HG03442 (cell line): ENCODE measurements around the gene SLC12A9.
"Not testable (repeated sequence)": the region's sequence is repeated elsewhere in the genome, so short reads cannot be mapped to it uniquely, and the experiment has no call there.

Experiments
- ATAC-seq: cut with Tn5 transposase; IDR thresholded peaks from one replicate; pipeline ENCODE4 v1.9.1; 2021; ENCODE audit warnings: mild to moderate bottlenecking, moderate library complexity; ENCODE audit not compliant: unreplicated experiment

The SLC12A9 gene, protein sequence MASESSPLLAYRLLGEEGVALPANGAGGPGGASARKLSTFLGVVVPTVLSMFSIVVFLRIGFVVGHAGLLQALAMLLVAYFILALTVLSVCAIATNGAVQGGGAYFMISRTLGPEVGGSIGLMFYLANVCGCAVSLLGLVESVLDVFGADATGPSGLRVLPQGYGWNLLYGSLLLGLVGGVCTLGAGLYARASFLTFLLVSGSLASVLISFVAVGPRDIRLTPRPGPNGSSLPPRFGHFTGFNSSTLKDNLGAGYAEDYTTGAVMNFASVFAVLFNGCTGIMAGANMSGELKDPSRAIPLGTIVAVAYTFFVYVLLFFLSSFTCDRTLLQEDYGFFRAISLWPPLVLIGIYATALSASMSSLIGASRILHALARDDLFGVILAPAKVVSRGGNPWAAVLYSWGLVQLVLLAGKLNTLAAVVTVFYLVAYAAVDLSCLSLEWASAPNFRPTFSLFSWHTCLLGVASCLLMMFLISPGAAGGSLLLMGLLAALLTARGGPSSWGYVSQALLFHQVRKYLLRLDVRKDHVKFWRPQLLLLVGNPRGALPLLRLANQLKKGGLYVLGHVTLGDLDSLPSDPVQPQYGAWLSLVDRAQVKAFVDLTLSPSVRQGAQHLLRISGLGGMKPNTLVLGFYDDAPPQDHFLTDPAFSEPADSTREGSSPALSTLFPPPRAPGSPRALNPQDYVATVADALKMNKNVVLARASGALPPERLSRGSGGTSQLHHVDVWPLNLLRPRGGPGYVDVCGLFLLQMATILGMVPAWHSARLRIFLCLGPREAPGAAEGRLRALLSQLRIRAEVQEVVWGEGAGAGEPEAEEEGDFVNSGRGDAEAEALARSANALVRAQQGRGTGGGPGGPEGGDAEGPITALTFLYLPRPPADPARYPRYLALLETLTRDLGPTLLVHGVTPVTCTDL

DNA sequence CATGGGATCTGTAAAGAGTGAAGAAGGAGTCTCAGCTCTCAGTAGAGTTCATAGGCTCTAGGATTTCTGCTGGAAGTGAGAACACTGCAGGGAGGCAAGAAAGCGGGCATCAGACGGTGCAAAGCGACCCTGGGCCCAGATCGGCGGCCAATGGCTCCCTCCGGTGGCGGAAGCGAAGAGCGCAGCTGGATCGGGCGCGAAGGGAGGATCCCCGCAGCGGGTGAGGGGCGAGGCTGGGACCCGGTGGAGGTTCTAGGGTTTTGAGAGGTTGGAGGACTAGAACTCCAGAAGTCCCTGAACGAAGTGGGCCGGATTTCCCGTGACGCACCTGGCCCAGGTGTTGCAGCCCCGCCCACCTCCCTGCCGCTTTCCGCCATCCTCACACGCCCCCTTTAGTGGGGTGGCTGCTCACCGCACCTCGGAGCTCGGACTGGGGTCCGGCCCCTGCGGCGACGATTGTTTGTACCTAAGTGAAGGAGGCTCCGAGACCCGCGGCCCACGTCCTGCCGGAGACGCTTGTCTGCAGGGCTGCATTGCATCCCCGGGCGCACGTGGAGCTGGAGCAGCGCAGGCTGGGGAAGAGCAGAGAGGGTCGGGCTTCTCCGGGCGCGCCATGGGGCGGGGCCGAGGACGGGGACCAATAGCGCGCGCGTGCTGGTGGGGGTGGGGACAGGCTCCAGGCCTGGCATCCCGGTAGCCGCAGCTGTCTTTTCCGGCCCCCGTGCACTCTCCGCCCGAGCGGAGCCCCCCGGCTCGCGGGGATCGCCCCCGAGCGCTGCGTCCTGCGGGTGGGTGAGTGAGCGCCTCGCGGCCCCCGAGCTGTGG is at the start of gene SLC12A9:
SLC12A9 (plus strand) TSS at position 666 of the 825 bp plus-strand sequence. CDS start 1,485 bp downstream, outside the sequence.
- peak; percentile 78 for ATAC-seq

DNA sequence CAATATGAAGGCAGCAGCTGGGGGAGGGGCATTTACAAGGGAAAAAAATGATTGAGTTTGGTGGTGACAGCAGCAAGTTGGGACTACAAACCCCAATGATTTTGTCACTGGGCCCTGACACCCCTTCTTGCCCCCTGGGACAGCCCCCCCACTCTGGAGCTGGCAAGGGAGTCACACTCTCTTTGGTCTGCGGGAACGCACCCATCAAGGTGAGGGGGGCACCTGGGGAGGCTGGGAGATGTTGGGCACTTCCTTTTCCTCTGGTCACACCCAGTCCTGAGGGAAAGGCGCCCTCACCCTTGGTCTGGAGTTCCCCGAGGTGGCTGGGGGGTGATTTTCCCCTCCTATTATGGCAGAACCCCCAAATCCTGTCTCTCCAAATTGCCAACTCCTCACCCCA is 49.6 kb upstream of the SLC12A9 start:
- peak; percentile 2 for ATAC-seq

DNA sequence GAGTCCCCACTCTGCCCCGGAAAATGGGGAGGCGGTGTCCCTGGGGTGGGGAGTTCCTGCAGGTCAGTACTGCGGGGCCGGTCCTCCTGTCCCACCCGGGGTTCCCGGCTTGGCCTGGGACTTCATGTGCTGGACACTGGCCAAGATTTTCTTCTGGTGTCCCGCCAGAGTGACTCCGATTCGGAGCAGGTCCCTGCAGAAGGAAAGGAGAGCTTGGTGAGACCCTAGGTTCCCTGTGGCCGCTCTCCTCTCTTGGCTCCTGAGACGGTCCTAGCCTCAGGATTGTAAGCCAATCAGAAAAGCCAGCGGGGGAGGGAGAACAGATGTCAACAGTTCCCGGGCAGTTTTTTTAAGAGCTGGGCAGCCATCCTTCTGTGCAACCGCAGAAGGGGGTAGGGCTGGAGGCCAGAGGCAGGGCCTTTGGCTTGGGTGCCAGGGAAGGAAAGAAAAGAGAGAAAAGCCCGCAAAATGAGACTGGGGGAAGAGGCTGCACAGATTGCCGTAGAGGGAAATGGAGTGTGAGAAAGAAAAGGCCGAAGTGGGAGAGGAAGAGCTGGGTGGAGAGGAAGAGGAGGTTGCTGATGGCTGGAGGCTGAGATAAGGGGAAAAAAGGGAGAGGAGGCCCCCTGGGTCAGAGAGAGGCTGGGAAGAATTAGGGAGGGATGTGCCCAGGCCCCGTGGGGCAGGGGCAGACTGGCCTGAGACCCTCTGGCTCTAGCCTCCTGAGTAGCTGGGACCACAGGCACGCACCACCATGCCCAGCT is 48.9 kb upstream of the SLC12A9 start:
- peak; percentile 94 for ATAC-seq

DNA sequence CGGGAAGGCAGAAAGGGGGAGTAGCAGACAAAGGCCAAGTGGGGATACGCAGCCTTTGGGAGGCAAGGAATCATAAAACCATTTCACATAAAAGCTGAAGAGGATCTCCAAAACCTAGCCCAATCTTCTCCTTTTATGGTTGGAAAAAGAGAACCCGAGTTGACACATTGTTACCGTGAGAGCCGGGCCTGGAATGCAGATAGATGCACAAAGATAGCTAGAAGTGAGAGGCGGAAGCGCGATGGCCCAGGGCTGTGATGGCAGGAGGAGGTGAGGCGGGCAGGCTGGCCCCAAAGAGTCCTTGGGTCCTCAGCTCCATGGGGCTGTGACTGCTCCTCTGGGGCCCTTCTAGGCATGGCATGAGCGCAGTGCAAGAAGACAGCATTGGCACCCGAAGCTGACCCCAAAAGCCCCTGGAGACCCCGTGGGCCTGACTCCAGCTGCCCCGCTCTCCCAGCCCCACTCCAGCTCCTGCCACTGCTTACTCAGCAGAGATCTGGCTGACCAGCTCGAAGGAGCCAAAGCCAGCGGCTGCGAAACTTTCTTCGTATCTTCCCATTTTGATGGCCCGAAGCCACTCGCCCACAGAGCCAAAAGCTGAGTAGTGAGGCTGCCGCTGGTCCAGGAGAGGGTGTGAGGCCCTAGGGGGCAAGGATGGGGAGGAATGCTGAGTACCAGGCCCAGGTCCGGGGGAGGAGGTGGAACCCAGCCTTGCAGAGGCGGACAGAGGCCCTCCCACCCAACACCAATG is 47.7 kb upstream of the SLC12A9 start:
- no peak for ATAC-seq

DNA sequence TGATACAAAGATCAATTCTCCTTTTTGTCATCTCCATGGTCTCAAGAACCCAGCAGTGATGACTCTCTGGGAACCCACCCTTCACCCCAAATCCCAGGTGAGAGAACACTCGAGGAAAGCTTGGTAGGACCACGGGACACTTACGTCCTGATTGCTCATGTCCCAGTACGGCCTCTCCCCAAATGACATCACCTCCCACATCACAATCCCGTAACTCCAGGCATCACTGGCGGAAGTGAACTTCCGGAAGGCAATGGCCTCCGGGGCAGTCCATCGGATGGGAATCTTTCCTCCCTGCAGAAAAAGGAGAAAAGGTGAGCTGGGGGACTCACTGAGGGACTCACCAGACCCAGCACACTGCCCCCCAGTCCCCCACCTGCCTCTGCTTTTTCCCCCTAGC is 46.2 kb upstream of the SLC12A9 start:
- ATAC-seq, result no peak

DNA sequence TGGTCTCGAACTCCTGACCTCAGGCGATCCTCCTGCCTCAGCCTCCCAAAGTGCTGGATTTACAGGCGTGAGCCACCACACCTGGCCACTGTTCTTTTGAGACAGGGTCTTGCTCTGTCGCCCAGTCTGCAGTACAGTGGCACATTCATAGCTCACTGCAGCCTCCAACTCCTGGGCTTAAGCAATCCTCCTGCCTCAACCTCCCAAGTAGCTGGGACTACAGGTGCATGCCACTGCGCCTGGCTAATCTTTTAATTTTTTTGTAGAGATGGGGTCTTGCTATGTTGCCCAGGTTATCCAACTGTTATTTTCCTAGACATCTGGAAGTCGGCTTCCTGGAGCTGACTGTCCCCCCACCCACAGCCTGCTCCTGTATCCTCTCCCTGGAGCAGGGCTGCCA is 45.6 kb upstream of the SLC12A9 start:
- ATAC-seq, result not testable (repeated sequence)

DNA sequence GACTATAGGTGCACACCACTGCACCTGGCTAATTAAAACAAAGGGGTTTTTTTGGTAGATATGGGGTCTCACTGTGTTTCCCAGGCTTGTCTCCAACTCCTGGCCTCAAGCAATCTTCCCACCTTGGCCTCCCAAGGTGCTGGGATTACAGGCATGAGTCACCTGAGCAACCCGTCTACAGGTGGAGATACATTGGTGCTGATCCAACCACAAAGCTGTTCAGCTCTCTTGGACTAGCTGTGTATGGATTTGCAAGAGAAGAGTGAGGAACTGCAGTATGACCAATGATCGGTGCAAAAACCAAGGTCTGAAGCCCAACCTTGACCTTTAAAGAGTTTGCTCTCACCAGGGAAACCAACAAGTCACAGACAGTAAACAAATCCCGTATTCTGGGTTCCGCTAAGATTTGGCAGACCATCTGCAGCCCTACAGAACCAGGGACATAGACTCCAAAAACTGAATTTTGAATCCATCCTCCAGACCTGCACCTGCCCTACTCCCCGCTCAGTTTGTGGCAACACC is 44.1 kb upstream of the SLC12A9 start:
- ATAC-seq, result no peak

DNA sequence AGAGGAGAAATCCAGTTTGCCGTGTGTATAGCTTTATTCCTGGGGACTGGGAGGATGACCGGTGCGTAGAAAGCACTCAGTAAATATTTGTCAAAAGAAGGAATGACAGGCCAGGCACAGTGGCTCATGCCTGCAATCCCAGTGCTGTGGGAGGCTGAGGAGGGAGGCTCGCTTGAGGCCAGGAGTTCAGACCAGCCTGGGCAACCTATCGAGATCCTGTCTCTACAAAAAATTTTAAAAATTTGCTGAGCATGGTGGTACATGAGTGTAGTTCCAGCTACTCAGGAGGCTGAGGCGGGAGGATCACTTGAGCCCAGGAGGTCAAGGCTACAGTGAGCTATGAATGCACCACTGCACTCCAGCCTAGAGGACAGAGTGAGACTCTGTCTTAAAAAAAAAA is 41.0 kb upstream of the SLC12A9 start:
- ATAC-seq, result no peak

DNA sequence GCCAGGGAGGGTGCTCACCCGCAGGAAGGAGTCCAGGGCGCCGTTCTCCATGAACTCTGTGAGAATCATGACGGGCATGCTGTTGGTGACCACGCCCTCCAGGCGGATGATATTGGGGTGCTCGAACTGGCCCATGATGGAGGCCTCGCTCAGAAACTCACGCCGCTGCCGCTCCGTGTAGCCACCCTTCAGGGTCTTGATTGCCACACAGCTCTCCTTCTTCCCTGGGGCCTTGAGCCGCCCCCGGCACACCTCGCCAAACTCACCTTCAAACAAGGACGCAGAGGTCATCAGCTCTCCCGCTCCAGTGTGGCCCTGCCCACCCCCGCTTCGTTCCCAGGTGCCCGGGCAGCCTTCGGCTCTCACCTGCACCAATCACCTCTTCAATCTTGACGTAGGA is 39.8 kb upstream of the SLC12A9 start:
- no peak for ATAC-seq

DNA sequence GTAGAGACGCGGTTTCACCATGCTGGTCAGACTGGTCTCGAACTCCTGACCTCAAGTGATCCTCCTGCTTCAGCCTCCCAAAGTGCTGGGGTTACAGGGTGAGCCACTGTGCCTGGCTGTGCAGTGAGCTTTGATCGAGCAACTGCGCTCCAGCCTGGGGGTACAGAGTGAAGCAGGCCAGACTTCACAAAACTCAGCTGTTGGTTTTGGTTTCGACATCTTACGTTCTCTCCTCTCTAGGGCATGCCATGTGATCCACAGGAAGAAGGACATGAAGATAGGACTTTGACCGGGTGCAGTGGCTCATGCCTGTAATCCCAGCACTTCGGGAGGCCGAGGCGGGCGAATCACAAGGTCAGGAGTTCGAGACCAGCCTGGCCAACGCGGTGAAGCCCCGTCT is 36.0 kb upstream of the SLC12A9 start:
- not testable (repeated sequence) for ATAC-seq

DNA sequence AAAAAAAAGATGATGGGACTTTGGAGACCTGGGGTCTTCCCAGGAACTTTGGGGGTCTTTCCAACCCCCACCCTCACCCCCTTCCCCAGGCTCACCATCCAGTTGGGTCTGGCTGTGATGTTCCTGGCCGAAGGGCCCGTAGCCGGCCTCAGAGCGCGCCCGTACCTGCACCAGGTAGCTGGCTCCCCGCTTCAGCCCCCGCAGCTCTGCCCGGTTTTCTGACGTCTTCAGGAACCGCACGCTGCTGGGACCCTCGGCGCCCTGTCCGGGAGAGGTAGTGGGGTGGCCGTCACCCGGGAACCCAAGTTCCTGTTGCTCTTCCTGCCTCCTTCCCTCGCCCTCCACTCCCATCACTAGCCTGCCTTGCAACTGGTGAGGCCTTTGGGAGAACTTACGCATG is 35.4 kb upstream of the SLC12A9 start:
- no peak for ATAC-seq

DNA sequence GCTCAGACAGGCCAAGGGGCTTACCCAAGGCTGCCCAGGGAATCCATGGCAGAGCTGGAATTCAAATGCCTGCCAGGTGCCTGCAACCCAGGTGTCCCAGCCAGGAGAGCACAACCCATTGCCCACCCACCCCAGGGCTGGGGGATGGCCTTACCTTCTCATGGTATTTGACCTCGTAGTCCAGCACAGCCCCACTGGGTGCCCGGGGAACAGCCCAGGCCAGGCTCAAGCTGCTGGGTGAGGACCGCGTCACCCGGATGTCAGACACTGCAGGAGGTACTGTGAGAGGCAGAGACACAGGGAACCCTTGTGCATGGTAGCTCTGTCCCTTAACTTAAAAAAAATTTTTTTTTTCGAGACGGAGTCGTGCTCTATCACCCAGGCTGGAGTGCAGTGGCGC is 34.1 kb upstream of the SLC12A9 start:
- no peak for ATAC-seq

DNA sequence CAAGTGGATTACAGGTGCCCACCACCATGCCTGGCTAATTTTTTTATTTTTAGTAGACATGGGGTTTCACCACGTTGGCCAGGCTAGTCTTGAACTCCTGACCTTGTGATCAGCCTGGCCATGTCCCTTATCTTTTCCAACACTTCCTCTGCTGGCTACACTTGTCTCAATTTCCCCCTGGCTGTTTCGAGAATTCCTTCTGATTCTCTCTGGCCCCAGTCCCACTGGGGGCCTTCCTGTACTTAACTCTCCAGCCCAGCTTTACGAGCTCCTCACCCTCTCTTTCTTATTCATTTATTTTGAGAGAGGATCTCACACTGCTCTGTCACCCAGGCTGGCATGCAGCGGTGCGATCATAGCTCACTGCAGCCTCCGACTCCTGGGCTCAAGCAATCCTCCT is 33.7 kb upstream of the SLC12A9 start:
- no peak for ATAC-seq

DNA sequence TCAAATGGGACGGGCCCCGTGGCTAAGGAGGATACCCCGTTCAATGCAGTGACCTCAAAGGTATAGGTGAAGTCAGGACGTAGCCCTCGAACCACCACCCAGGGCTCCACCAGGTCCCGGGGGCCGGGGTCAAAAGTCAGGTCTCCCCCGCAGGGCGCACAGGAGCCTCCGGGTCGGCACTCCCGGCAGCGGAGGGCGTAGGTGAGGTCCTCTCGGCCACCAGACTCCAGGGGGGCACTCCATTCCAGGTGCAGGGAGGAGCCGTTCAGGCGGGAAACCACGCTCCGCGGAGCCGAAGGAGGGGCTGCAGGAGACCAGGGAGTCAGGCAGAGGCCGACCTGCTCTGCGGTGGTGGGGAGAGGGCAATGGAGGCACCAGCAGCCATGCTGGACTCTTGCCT is 32.9 kb upstream of the SLC12A9 start:
- no peak for ATAC-seq

DNA sequence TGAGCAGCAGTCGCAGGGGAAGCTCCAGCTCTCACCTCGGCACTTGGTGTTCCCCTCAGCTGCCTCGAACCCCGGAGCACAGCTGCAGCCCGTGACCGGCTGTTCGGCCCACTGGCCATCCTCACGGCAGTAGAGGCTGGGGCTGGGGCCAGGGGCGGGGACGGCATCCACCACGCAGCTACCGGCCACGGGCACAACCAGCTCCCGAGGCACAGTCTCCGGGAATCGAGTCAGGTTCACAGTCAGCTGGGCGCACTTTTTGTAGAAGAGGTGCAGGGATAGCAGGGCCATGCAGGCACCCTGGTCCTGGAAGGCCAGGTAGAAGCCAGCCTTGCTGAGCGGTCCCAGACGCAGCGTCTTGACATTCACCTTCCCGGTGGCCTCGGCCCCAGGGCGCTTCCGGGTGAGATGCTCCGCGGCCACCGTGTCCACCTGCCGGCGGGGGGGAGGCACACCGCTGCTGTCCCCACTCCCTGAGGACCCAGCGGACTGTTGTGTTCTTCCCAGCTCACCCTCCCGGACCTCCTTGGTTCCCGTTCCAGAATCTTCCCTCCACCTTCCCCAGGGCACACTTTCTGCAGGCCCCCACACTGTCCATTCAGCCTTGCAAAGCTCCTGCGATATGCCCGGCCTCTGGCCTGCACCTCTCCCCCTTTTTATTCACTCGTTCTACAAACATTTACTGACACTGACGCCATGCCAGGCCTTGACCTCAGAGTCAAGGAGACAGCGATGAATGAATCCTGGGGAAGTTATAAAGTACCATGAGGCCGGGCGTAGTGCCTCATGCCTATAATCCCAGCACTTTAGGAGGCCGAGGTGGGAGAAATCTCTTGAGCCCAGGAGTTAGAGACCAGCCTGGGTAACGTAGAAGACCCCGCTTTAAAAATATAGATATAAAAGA is 30.0 kb upstream of the SLC12A9 start:
- ATAC-seq, result no peak

DNA sequence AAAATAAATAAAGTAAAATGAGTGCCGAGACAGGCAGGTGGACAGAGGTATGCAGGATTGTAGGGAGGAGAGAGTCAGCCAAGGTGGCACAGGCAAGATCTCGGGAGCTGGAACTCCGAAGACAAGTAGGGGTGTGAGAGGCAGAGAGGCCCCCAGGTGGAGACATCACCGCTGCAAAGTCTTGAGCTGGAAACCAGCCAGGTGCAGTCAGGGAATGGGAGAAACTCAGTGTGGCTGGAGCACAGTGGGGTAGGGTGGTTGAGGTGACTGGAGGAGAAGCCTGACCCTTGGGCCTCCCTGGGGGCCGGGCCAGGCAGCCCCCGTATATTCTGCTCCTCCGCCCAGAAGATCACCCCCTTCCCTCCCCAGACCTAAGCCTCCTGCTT is 29.4 kb upstream of the SLC12A9 start:
- no peak for ATAC-seq

DNA sequence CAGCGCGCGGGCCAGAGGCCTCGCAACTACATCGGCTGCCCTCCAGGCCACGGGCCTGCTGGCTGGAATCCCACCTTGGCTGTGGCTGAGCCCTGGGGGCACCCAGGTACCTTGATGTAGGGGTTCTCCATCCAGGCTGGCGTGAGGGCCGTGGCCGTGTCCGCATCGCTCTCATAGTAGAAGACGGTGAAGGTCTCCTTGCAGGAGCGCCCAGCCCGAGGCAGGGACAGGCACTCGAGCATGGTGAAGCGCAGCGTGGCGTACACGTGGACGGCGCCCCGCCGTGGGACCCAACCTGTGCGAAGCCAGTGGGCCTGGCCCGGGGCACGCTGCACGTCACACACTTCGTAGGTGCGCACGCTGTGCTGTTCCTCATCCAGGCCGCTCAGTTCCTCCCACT is 29.0 kb upstream of the SLC12A9 start:
- ATAC-seq, result no peak

DNA sequence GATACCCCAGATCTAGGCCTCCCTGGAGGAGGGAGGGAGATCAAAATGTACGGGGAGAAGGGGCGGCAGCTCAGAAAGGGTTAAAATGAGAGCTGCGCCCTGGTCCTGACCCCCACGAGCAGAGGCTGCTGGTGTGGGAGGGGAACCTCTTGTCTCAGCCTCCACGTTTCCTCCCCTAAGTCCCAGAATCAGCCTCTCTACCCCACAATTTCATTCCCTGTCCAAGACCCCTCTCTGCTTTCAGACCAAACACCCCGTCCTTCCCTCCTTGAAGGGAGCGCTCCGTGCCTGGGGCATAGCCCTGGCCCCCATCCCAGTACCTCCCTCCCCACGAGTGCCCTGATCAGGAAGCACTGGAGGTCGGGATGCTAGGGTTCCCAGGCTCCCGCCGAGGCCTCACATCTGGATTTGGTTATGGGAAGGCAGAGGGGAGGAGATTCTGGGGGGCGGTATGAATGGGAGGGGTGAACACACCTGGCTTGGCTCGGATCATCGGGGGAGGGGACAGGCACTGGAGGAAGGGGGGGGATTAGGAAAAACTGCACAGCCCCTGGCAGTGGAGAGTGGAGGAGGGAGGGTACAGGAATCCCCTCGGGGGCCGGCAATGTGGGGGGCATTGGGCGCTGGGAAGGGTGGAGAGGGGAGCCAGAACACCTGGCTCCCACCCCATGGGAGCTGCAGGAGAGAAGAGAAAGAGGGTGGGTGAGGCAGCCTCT is 27.9 kb upstream of the SLC12A9 start:
- no peak for ATAC-seq
